ENCODE data around the gene PNPLA7. TPM values are rescaled to one million over a fixed set of nuclear protein-coding genes. Genes with fewer than 3 reads are reported as not detected.

Gene PNPLA7
- total RNA-seq, 4 donors from 2014 or later = 0.26 to 25.7 (median 3.4) TPM

GRCh38 chr9:137509198-137509597 is 41.0 kb downstream of the PNPLA7 start:
- no peaks in the 10 kb centered on the region for H3K27me3 ChIP-seq
- no peak for DNase-seq
- no peaks in the 10 kb centered on the region for H3K4me1 ChIP-seq
- TF ChIP-seq CTCF (IDR thresholded peaks at IDR 0.05) (no peak), POLR2A (IDR thresholded peaks at IDR 0.05) (no peak)
- no peak overlapping the region for H3K27ac ChIP-seq
- no peak overlapping the region for H3K4me3 ChIP-seq
- intact Hi-C loops (cut with DNase I; ENCODE audit: low total_unique reads) = no loop called here
- H3K9me3 ChIP-seq = no peaks in the 10 kb centered on the region
- no peaks in the 10 kb centered on the region for H3K36me3 ChIP-seq

- intact Hi-C loops (cut with DNase I; ENCODE audit: low total_unique reads) = no loop called here
- Histone ChIP-seq H3K4me3 (no peak overlapping the region), H3K27me3 (no peaks in the 10 kb centered on the region), H3K4me1 (no peaks in the 10 kb centered on the region), H3K27ac (no peak overlapping the region), H3K36me3 (no peaks in the 10 kb centered on the region), H3K9me3 (no peaks in the 10 kb centered on the region)
- no peak for DNase-seq
- no peak for TF ChIP-seq POLR2A (IDR thresholded peaks at IDR 0.05)
- TF ChIP-seq CTCF (IDR thresholded peaks at IDR 0.05) = no peak
Observed at GRCh38 chr9:137506702-137507171, 43.5 kb downstream of the PNPLA7 start.

- TF ChIP-seq CTCF (IDR thresholded peaks at IDR 0.05) (no peak), POLR2A (IDR thresholded peaks at IDR 0.05) (no peak)
- Histone ChIP-seq H3K27me3 (no peaks in the 10 kb centered on the region), H3K9me3 (no peaks in the 10 kb centered on the region), H3K27ac (no peak overlapping the region), H3K36me3 (no peaks in the 10 kb centered on the region), H3K4me3 (no peak overlapping the region), H3K4me1 (no peaks in the 10 kb centered on the region)
- intact Hi-C loops (cut with DNase I; ENCODE audit: low total_unique reads) = no loop called here
- DNase-seq = no peak
Observed at GRCh38 chr9:137506274-137506673, 43.9 kb downstream of the PNPLA7 start.

GRCh38 chr9:137505421-137506140 is 44.6 kb downstream of the PNPLA7 start:
- no peak for DNase-seq
- H3K27me3 ChIP-seq = no peaks in the 10 kb centered on the region
- no peak for TF ChIP-seq POLR2A (IDR thresholded peaks at IDR 0.05)
- TF ChIP-seq CTCF (IDR thresholded peaks at IDR 0.05) = no peak
- H3K27ac ChIP-seq = no peak overlapping the region
- no peaks in the 10 kb centered on the region for H3K36me3 ChIP-seq
- intact Hi-C loops (cut with DNase I; ENCODE audit: low total_unique reads) = no loop called here
- no peaks in the 10 kb centered on the region for H3K4me1 ChIP-seq
- no peaks in the 10 kb centered on the region for H3K9me3 ChIP-seq
- H3K4me3 ChIP-seq = no peak overlapping the region

- no peaks in the 10 kb centered on the region for H3K36me3 ChIP-seq
Observed at GRCh38 chr9:137504432-137504777, 45.8 kb downstream of the PNPLA7 start.

More at GRCh38 chr9:137504432-137504777, 45.8 kb downstream of the PNPLA7 start:
- no peaks in the 10 kb centered on the region for H3K27me3 ChIP-seq
- no peak for DNase-seq
- intact Hi-C loops (cut with DNase I; ENCODE audit: low total_unique reads) = no loop called here
- H3K4me3 ChIP-seq = no peak overlapping the region
- TF ChIP-seq CTCF (IDR thresholded peaks at IDR 0.05) (no peak), POLR2A (IDR thresholded peaks at IDR 0.05) (no peak)
- H3K9me3 ChIP-seq = no peaks in the 10 kb centered on the region
- H3K4me1 ChIP-seq = no peaks in the 10 kb centered on the region
- H3K27ac ChIP-seq = no peak overlapping the region
